OCI-LY1 (cell line): Measurements from ENCODE around the gene MAN1B1.

Experiments
- H2AFZ ChIP-seq: fragments of 200-600 bp; sonication (generic), shearing (Covaris generic); 2 replicates; pipeline ENCODE4 v1.6.0; 2014; ENCODE audit warnings: antibody characterized with exemption, mild to moderate bottlenecking, low read length
- H3F3A ChIP-seq: fragments of 200-600 bp; sonication (generic), shearing (Covaris generic); 2 replicates; pipeline ENCODE4 v1.6.0; 2014; ENCODE audit warnings: mild to moderate bottlenecking, antibody characterized with exemption, low read length, moderate library complexity; ENCODE audit not compliant: insufficient read depth
- H3K27ac ChIP-seq: fragments of 200-600 bp; sonication (generic); 2 replicates; pipeline ENCODE4 v1.5.1; 2014; ENCODE audit warnings: low read length, mixed run types, mild to moderate bottlenecking, low read depth; ENCODE audit not compliant: poor library complexity, severe bottlenecking
- H3K27me3 ChIP-seq: fragments of 200-600 bp; sonication (generic); 2 replicates; pipeline ENCODE4 v1.6.0; 2014; ENCODE audit warnings: antibody characterized with exemption, mild to moderate bottlenecking, low read length, moderate library complexity; ENCODE audit not compliant: insufficient read depth
- H3K36me3 ChIP-seq: fragments of 200-600 bp; sonication (generic); 2 replicates; pipeline ENCODE4 v1.6.1; 2014; ENCODE audit warnings: mild to moderate bottlenecking, antibody characterized with exemption, low read length, moderate library complexity, mixed read lengths; ENCODE audit not compliant: insufficient read depth
- H3K4me1 ChIP-seq: fragments of 200-600 bp; sonication (generic); 2 replicates; pipeline ENCODE4 v1.5.1; 2014; ENCODE audit warnings: mild to moderate bottlenecking, low read length, moderate library complexity; ENCODE audit not compliant: insufficient read depth, severe bottlenecking
- H3K4me2 ChIP-seq: fragments of 200-600 bp; sonication (generic), shearing (Covaris generic); 2 replicates; pipeline ENCODE4 v1.6.1; 2014; ENCODE audit warnings: low read length
- H3K4me3 ChIP-seq: fragments of 200-600 bp; sonication (generic); 2 replicates; pipeline ENCODE4 v1.5.1; 2014; ENCODE audit warnings: low read length, low read depth, mild to moderate bottlenecking, mixed read lengths; ENCODE audit not compliant: poor library complexity, severe bottlenecking
- H3K79me2 ChIP-seq: fragments of 200-600 bp; shearing (Covaris generic); 2 replicates; pipeline ENCODE4 v1.6.1; 2016; ENCODE audit warnings: mixed run types, low read length, mixed read lengths; ENCODE audit not compliant: insufficient read depth
- H3K9ac ChIP-seq: fragments of 200-600 bp; sonication (generic), shearing (Covaris generic); 2 replicates; pipeline ENCODE4 v1.6.1; 2014; ENCODE audit warnings: mild to moderate bottlenecking, low read length, mixed read lengths
- H3K9me2 ChIP-seq: fragments of 200-600 bp; sonication (generic), shearing (Covaris generic); 2 replicates; pipeline ENCODE4 v1.6.1; 2014; ENCODE audit warnings: low read depth, mild to moderate bottlenecking, low read length, mixed read lengths
- H3K9me3 ChIP-seq: fragments of 200-600 bp; shearing (Covaris generic); 2 replicates; pipeline ENCODE4 v1.6.1; 2014; ENCODE audit warnings: low read length, mixed read lengths
- H4K20me1 ChIP-seq: fragments of 200-600 bp; sonication (generic), shearing (Covaris generic); 2 replicates; pipeline ENCODE4 v1.6.0; 2016; ENCODE audit warnings: mild to moderate bottlenecking, low read length; ENCODE audit not compliant: insufficient read depth
- CTCF ChIP-seq: fragments of 200-600 bp; sonication (generic), shearing (Covaris generic); IDR thresholded peaks from 2 replicates; pipeline ENCODE4 v1.5.1; 2017; ENCODE audit warnings: mild to moderate bottlenecking, antibody characterized with exemption, low read length, moderate library complexity, mixed read lengths
- EZH2 ChIP-seq: fragments of 200-600 bp; sonication (generic), shearing (Covaris generic); IDR thresholded peaks from 2 replicates; pipeline ENCODE4 v1.8.0; 2017; ENCODE audit warnings: borderline replicate concordance, mixed run types, mild to moderate bottlenecking, antibody characterized with exemption, low read length, moderate library complexity, mixed read lengths

Gene MAN1B1

GRCh38 chr9:137110911-137111787 is 24.4 kb downstream of the MAN1B1 start:
- Histone ChIP-seq H3K4me3 (no peak overlapping the region), H3K79me2 (no peaks in the 10 kb centered on the region), H4K20me1 (no peaks in the 10 kb centered on the region), H3K4me1 (peaks cover 19% of the 10 kb centered on the region), H3K27me3 (no peaks in the 10 kb centered on the region), H3K9me2 (no peaks in the 10 kb centered on the region), H3K9ac (no peak overlapping the region), H3K4me2 (no peak overlapping the region), H3K36me3 (peaks cover 70% of the 10 kb centered on the region), H3K9me3 (no peaks in the 10 kb centered on the region), H3K27ac (no peak overlapping the region), H3F3A (no peaks in the 10 kb centered on the region), H2AFZ (no peak overlapping the region)
- TF ChIP-seq CTCF (no peak), EZH2 (no peak)

- TF ChIP-seq CTCF (no peak), EZH2 (no peak)
- no peaks in the 10 kb centered on the region for H3K27me3 ChIP-seq
- peaks cover 62% of the 10 kb centered on the region for H3K36me3 ChIP-seq
Measured at GRCh38 chr9:137111788-137112563, 25.2 kb downstream of the MAN1B1 start.

GRCh38 chr9:137112564-137113384 is 26.0 kb downstream of the MAN1B1 start:
- Histone ChIP-seq H3K9me2 (no peaks in the 10 kb centered on the region), H3K4me1 (peaks cover 19% of the 10 kb centered on the region), H3K27ac (no peak overlapping the region), H3K79me2 (no peaks in the 10 kb centered on the region), H3K4me2 (peak overlapping the region; percentile 79), H3K4me3 (peak overlapping the region; percentile 86), H3F3A (no peaks in the 10 kb centered on the region), H3K9ac (peak overlapping the region; percentile 62; the same call in 1 of the 2 replicates), H2AFZ (no peak overlapping the region), H4K20me1 (no peaks in the 10 kb centered on the region), H3K36me3 (peaks cover 54% of the 10 kb centered on the region), H3K9me3 (no peaks in the 10 kb centered on the region), H3K27me3 (no peaks in the 10 kb centered on the region)
- TF ChIP-seq EZH2, result no peak
- TF ChIP-seq CTCF, result no peak

More at GRCh38 chr9:137111788-137112563, 25.2 kb downstream of the MAN1B1 start:
- H4K20me1 ChIP-seq, result no peaks in the 10 kb centered on the region
- H3K79me2 ChIP-seq, result no peaks in the 10 kb centered on the region
- no peak overlapping the region for H3K4me3 ChIP-seq
- no peak overlapping the region for H3K27ac ChIP-seq
- H3F3A ChIP-seq, result no peaks in the 10 kb centered on the region
- no peak overlapping the region for H3K4me2 ChIP-seq
- no peak overlapping the region for H3K9ac ChIP-seq
- no peak overlapping the region for H2AFZ ChIP-seq
- H3K9me2 ChIP-seq, result no peaks in the 10 kb centered on the region
- H3K4me1 ChIP-seq, result peaks cover 19% of the 10 kb centered on the region
- H3K9me3 ChIP-seq, result no peaks in the 10 kb centered on the region
